Measurements from ENCODE around the gene LDLRAD3. TPM values are rescaled to one million over a fixed set of nuclear protein-coding genes. Genes with fewer than 3 reads are reported as not detected.

Gene LDLRAD3
- total RNA-seq, 1 donor from 2014 or later = 39.1 TPM

GRCh38 chr11:36165621-36166397 lies 221.9 kb downstream of the LDLRAD3 start:
- no peak for TF ChIP-seq CTCF (IDR thresholded peaks at IDR 0.05; ENCODE audit: unreplicated experiment)
- Mint-ChIP-seq H3K4me1 (peaks cover 82% of the 10 kb centered on the region), H3K4me3 (no peak overlapping the region), H3K27ac (peak overlapping the region; percentile 87), H3K27me3 (ENCODE audit: low read depth) (no peaks in the 10 kb centered on the region), H3K9me3 (peaks cover 4% of the 10 kb centered on the region), H3K36me3 (peaks cover 12% of the 10 kb centered on the region)
- no peak for DNase-seq (ENCODE audit: low spot score in 2 of 2, unreplicated experiment in 2 of 2)

DNA sequence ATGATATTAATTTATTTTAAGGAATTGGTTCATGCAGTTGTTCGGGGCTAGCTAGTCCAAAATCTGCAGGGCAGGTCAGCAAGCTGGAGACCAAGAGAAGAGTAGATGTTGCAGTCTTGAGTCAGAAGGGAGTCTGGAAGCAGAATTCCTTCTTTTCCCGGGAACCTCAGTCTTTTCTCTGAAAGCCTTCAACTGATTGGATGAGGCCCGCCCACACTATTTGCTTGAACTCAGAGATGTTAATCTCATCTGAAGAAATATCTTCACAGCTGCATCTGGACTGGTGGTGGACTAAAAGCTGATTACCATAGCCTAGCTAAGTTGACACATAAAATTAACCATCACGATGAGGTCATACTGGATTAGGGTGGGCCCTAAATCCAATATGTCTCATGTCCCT lies 223.2 kb downstream of the LDLRAD3 start:
- peaks cover 70% of the 10 kb centered on the region for H3K4me1 Mint-ChIP-seq
- H3K27ac Mint-ChIP-seq = no peak overlapping the region
- H3K4me3 Mint-ChIP-seq = no peak overlapping the region
- peaks cover 16% of the 10 kb centered on the region for H3K9me3 Mint-ChIP-seq
- no peaks in the 10 kb centered on the region for H3K27me3 Mint-ChIP-seq (ENCODE audit: low read depth)
- no peak for TF ChIP-seq CTCF (IDR thresholded peaks at IDR 0.05; ENCODE audit: unreplicated experiment)
- no peak for DNase-seq (ENCODE audit: low spot score in 2 of 2, unreplicated experiment in 2 of 2)
- peaks cover 24% of the 10 kb centered on the region for H3K36me3 Mint-ChIP-seq

- Mint-ChIP-seq H3K27ac (peak overlapping the region; percentile 84), H3K4me3 (no peak overlapping the region), H3K9me3 (peaks cover 23% of the 10 kb centered on the region), H3K36me3 (peaks cover 31% of the 10 kb centered on the region), H3K4me1 (peaks cover 63% of the 10 kb centered on the region), H3K27me3 (ENCODE audit: low read depth) (no peaks in the 10 kb centered on the region)
- no peak for DNase-seq (ENCODE audit: low spot score in 2 of 2, unreplicated experiment in 2 of 2)
- no peak for TF ChIP-seq CTCF (IDR thresholded peaks at IDR 0.05; ENCODE audit: unreplicated experiment)
These were observed 223.9 kb downstream of the LDLRAD3 start for GRCh38 chr11:36167729-36168128.

- Mint-ChIP-seq H3K4me3 (no peak overlapping the region), H3K36me3 (peaks cover 69% of the 10 kb centered on the region), H3K4me1 (peaks cover 13% of the 10 kb centered on the region), H3K9me3 (peaks cover 33% of the 10 kb centered on the region), H3K27me3 (ENCODE audit: low read depth) (no peaks in the 10 kb centered on the region), H3K27ac (no peak overlapping the region)
- DNase-seq (ENCODE audit: low spot score in 2 of 2, unreplicated experiment in 2 of 2) = no peak
- TF ChIP-seq CTCF (IDR thresholded peaks at IDR 0.05; ENCODE audit: unreplicated experiment) = no peak
These were observed 234.0 kb downstream of the LDLRAD3 start for GRCh38 chr11:36177836-36178235.

- Mint-ChIP-seq H3K36me3 (peaks cover 32% of the 10 kb centered on the region), H3K27ac (peak overlapping the region; percentile 43), H3K4me3 (no peak overlapping the region), H3K9me3 (peaks cover 7% of the 10 kb centered on the region), H3K27me3 (ENCODE audit: low read depth) (no peaks in the 10 kb centered on the region), H3K4me1 (peaks cover 57% of the 10 kb centered on the region)
- DNase-seq (ENCODE audit: low spot score in 2 of 2, unreplicated experiment in 2 of 2) = no peak
- TF ChIP-seq CTCF (IDR thresholded peaks at IDR 0.05; ENCODE audit: unreplicated experiment) = no peak
These were observed 242.7 kb downstream of the LDLRAD3 start for GRCh38 chr11:36186340-36187175.
